Stimulated activated CD4-positive, alpha-beta T cell treated with anti-CD3 and anti-CD28 coated beads, Interleukin-4, amount 100 ng/mL, for 24 hours (primary cell): ENCODE measurements around the gene TATDN3.
"Not testable (repeated sequence)": the region's sequence is repeated elsewhere in the genome, so short reads cannot be mapped to it uniquely, and the experiment has no call there.

ENCODE experiments used
- DNase-seq: peaks from one replicate; pipeline ENCODE4 v3.0.0-alpha.2; 2020

Gene TATDN3

DNA sequence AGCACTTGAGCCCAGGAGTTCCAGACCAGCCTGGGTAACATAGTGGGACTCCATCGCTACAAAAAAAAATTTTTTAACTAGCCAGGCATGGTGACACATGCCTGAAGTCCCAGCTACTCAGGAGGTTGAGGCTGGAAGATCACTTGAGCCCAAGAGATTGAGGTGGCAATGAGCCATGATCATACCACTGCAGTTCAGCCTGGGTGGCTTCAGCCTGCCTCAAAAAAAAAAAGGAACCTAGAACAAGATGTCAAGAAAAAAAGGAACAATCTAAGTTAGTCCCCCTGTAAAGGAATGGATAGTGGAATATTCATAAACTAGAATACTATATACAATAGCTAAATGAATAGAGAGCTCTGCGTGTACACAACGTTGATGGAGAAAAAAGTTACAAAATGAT is 14.5 kb upstream of the TATDN3 start:
- no peak for DNase-seq

GRCh38 chr1:212779086-212779485 is 12.6 kb upstream of the TATDN3 start:
- not testable (repeated sequence) for DNase-seq

DNA sequence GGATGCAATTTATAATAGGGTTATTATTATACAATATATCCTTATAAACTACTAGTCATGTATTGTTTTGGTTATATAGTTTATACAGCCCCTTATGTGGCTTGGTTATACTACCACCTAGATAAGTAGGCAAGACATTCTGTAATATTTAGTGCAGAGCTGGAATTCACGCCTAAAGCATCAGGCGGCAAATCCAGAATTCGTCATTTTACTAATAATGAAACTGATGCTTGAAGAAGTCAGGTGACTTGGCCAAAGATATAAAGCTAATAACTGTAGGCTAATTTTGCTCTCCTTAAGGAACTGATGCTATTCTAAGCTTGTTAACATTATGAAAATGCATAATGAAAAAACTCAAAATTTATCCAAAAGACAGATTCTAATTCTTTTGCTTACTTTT is 10.9 kb upstream of the TATDN3 start:
- DNase-seq = no peak

GRCh38 chr1:212781225-212781624 is 10.5 kb upstream of the TATDN3 start:
- no peak for DNase-seq

DNA sequence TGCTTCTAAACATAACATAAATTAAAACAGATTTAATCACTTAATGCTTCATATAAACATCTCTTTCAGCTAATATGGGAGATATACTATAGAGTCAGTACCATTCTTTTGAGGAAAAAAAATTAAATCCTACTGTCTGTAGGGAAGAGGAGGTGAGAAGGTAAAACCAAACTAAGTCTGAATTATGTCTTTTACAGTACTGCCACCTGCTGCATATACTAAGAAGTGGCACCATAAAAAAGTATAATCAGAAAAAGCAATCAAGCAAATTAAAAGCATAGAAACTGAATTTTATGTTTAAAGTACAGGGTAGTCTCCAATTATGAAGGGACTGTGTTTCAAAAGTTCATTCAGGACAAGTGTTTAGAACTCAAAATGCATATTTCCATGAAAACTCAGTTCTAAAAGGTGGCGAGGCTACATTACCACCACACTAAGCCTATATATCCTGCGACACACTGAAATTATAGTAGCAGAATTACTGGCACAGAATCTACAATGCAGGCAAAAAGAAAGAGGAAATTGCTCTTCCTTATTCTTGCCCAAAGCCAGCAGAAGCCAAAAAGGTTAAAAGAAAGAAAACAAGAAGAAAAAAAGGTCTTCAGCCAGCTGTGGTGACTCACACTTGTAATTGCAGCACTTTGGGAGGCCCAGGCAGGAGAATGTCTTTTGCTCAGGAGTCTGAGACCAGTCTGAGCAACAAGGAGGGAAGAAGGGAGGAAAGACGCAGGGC is 9.1 kb upstream of the TATDN3 start:
- no peak for DNase-seq

GRCh38 chr1:212783976-212784375 is 7.7 kb upstream of the TATDN3 start:
- no peak for DNase-seq

GRCh38 chr1:212785871-212786270 is 5.8 kb upstream of the TATDN3 start:
- no peak for DNase-seq

GRCh38 chr1:212791261-212791675 is 426 bp upstream of the TATDN3 start:
- DNase-seq = no peak

GRCh38 chr1:212792396-212792908 is 758 bp downstream of the TATDN3 start:
- DNase-seq = no peak

DNA sequence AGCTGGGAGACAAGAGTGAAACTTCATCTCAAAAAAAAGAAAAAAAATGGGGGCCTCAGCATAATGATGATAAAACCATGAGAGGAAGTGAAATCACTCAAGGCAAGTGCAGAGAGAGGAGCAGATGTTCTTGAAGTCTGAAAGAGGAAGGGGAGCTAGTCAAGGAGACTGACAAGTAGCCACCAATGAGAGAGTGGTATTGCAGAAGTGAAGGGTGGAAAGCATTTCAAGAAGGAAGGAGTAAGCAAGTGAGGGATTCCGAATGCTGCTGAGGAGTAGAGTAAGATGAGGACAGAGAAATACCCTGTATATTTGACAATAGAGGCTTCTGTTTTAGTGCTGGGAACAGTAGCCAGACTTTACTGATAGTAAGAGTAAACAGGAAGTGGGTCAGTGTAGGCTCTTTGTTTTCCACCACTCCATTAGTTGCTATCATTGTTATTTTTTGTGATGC is 2.9 kb downstream of the TATDN3 start:
- no peak for DNase-seq

DNA sequence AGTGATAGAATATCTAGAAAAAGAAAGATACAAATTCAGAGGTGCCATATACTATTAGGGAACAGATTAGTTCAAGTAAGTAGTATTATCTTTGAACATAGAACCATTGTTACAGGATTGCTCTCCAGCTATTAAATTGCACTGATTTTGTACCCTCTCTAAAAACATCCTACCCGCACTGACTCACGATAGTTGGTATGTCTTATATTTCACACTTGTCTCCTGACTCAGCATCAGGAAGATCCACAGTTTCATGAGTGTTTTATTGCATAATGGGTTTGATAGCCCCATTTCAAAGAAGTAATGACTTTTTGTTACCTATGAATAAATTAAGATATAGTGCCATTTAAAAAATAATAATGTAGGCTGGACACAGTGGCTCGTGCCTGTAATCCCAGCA is 6.0 kb downstream of the TATDN3 start:
- no peak for DNase-seq

GRCh38 chr1:212805767-212806166 is 14.1 kb downstream of the TATDN3 start:
- DNase-seq = no peak

GRCh38 chr1:212814537-212815334 is 23.0 kb downstream of the TATDN3 start:
- DNase-seq = peak; percentile 8

GRCh38 chr1:212816567-212817278 is 25.0 kb downstream of the TATDN3 start:
- DNase-seq = no peak

GRCh38 chr1:212819726-212820125 is 28.0 kb downstream of the TATDN3 start:
- no peak for DNase-seq

GRCh38 chr1:212820969-212821368 is 29.3 kb downstream of the TATDN3 start:
- no peak for DNase-seq

- DNase-seq = no peak
Measured at GRCh38 chr1:212822956-212823355, 31.3 kb downstream of the TATDN3 start.

GRCh38 chr1:212824201-212824600 is 32.5 kb downstream of the TATDN3 start:
- DNase-seq = no peak

- no peak for DNase-seq
Measured at GRCh38 chr1:212825798-212826452, 34.2 kb downstream of the TATDN3 start.

GRCh38 chr1:212827171-212827776 is 35.6 kb downstream of the TATDN3 start:
- no peak for DNase-seq

DNA sequence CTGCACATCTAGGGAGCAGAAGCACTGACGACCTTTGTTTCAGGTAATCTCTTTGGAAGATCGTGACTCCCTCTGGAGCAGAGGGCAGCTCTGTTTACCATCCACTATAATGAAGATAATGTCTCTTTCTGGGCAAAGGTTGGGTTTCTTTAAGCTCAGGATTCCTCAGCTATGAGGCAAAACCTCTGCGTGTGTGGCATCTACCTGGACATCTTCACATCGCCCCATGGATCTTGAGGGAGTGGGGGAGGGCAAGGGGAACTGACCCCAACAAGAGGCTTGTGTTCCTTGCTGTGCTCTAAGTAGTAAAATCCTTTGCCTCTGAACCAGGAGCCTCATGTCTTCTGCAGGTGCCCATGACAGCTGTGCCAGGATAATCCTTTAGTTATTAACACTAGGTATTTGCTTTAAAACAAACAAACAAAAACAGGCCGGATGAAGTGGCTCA is 36.2 kb downstream of the TATDN3 start:
- no peak for DNase-seq

GRCh38 chr1:212828395-212828794 is 36.7 kb downstream of the TATDN3 start:
- no peak for DNase-seq
